SK-N-MC (cell line): ENCODE data around the gene ATF5.

Source experiments
- EZH2 ChIP-seq: fragments of 200-600 bp; sonication (generic); IDR thresholded peaks from one replicate; pipeline ENCODE4 v1.6.1; 2017; ENCODE audit warnings: antibody characterized with exemption
- POLR2AphosphoS5 ChIP-seq: IDR thresholded peaks from 2 replicates; pipeline ENCODE4 v1.6.1; 2012; ENCODE audit warnings: mild to moderate bottlenecking, low read depth, low read length, borderline replicate concordance

- TF ChIP-seq POLR2AphosphoS5, result no peak
- no peak for TF ChIP-seq EZH2
Measured at GRCh38 chr19:49880162-49880869, 48.7 kb upstream of the ATF5 start.
